ENCODE data around the gene ACVR1.

The ACVR1 gene

DNA sequence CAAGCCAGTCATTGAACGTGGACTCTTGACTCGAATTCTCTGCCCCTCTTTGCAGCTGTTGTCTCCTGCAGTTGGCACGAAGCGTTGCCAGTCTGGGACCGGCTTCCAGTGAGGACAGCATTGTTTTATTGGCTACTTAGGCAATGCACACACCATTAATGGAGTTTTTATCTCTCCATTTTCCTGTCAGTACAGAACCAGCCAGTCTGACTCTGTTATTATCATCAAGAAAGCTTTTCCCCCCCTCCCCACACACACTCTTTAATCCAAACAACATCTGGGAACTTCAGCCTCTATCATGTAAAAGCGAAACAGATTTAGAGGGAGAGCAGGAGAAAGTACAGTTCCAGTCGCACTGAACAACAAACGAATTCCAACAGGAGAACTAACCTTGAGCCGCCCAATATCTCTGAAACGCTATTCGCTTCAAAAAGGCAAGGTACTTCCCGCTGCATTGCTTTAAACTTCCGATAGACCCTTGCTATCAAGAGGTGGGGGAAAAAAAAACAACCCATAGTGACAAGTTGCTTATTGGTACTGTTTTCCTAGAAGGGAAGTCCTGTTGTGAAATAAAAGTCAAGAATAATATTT, 38.2 kb downstream of the ACVR1 start:
- TF ChIP-seq, protein P1, sequence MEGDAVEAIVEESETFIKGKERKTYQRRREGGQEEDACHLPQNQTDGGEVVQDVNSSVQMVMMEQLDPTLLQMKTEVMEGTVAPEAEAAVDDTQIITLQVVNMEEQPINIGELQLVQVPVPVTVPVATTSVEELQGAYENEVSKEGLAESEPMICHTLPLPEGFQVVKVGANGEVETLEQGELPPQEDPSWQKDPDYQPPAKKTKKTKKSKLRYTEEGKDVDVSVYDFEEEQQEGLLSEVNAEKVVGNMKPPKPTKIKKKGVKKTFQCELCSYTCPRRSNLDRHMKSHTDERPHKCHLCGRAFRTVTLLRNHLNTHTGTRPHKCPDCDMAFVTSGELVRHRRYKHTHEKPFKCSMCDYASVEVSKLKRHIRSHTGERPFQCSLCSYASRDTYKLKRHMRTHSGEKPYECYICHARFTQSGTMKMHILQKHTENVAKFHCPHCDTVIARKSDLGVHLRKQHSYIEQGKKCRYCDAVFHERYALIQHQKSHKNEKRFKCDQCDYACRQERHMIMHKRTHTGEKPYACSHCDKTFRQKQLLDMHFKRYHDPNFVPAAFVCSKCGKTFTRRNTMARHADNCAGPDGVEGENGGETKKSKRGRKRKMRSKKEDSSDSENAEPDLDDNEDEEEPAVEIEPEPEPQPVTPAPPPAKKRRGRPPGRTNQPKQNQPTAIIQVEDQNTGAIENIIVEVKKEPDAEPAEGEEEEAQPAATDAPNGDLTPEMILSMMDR (IDR thresholded peaks at IDR 0.05; ENCODE audit: control extremely low read depth, extremely low read depth, low read depth, missing control alignments): no peak
- no peak for DNase-seq (ENCODE audit: extremely low spot score)
- POLR2A ChIA-PET: no interaction called here
- CTCF ChIA-PET: interaction anchor here (1.9 kb wide), 1 partner anchor 71 kb away, joined by 4 read pairs; no protein-coding TSS in a partner anchor

DNA sequence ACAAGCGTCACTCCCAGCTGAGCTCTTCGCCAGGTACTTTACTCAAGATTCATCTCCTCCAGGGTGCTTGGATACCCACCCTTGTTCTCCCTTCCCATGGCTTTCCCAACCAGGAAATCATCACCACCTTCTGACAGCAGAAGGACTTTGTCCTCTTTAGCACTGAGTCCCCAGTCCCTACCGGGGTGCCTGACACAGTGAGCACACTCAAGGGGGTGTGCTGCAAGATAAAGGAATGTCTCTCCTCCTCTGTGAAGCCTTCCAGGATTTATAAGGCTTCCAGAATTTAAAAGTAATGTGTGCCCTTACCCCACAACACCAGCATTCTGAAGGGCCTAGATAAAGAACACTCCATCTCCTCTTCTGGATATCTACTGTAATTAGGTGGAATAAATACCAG, 39.6 kb downstream of the ACVR1 start:
- ChIA-PET CTCF (interaction anchor here (0.7 to 1.9 kb wide), 3 partner anchors 13 to 156 kb away, joined by 3 to 4 read pairs (median 3); no protein-coding TSS in a partner anchor), POLR2A (no interaction called here)
- no peak for DNase-seq (ENCODE audit: extremely low spot score)
- TF ChIP-seq, protein P1 (IDR thresholded peaks at IDR 0.05; ENCODE audit: control extremely low read depth, extremely low read depth, low read depth, missing control alignments): no peak

DNA sequence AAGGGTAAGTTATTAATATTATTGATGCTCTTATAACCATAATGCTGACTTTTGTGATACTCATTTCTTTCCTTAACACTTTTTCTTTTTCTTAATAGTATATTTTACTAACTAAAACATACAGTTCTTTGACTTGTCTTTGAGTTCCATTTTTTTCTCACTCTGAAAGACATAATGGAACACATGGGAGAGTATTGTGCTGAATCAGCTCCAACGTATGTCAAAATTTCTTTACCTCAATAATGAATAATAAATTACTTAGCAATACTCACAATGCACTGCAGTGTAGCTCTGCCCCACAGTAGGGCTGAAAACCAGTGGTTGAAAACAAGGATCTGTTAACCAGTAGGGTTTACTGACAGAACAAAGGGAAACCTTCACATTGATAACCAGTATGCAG, 40.7 kb downstream of the ACVR1 start:
- no peak for DNase-seq (ENCODE audit: extremely low spot score)
- ChIA-PET POLR2A (no interaction called here), CTCF (no interaction called here)
- TF ChIP-seq, protein P1 (IDR thresholded peaks at IDR 0.05; ENCODE audit: control extremely low read depth, extremely low read depth, low read depth, missing control alignments): no peak

DNA sequence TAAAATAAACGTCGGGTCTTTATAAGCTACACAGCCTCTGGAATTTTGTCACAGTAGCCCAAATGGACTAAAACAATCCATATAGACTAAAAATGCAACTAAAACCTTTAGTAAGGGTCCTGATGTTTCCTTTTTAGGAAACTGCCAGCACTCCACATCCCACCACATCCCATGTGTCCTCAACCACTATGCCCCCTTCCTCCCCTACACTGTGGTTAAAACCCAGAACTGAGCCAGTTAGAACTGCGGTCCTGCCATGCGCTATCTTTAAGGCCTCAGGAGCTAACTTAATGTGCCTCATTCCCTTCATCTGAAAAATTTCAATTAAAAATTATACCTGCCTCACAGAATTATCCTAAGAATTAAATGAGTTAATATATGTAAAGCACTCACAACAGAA, 41.1 kb downstream of the ACVR1 start:
- no peak for DNase-seq (ENCODE audit: extremely low spot score)
- ChIA-PET CTCF (no interaction called here), POLR2A (no interaction called here)
- TF ChIP-seq, protein P1 (IDR thresholded peaks at IDR 0.05; ENCODE audit: control extremely low read depth, extremely low read depth, low read depth, missing control alignments): no peak

DNA sequence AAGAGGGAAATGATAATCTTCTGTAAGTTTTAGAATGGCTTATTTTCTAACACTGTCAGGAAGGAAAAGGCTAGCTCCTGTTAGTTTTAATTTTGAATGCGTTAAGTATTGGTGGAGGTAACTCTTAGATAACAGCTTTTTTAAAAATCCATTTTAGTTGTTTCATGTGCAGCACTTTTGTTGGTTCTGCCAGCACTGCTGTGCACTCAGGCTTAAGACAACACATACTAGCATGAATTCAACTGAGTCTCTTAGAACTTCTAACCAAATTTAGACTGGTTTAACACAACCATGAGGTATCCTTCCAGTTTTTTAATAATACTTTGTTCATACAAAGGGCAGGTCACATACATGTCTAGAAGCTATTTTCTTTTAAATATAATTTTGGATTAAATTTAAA, 42.4 kb downstream of the ACVR1 start:
- TF ChIP-seq, protein P1 (IDR thresholded peaks at IDR 0.05; ENCODE audit: control extremely low read depth, extremely low read depth, low read depth, missing control alignments): no peak
- CTCF ChIA-PET: interaction anchor here (0.9 kb wide), 2 partner anchors 21 to 42 kb away, joined by 3 to 4 read pairs; partner anchors contain the start of gene ACVR1
- DNase-seq (ENCODE audit: extremely low spot score): no peak
- POLR2A ChIA-PET: no interaction called here

DNA sequence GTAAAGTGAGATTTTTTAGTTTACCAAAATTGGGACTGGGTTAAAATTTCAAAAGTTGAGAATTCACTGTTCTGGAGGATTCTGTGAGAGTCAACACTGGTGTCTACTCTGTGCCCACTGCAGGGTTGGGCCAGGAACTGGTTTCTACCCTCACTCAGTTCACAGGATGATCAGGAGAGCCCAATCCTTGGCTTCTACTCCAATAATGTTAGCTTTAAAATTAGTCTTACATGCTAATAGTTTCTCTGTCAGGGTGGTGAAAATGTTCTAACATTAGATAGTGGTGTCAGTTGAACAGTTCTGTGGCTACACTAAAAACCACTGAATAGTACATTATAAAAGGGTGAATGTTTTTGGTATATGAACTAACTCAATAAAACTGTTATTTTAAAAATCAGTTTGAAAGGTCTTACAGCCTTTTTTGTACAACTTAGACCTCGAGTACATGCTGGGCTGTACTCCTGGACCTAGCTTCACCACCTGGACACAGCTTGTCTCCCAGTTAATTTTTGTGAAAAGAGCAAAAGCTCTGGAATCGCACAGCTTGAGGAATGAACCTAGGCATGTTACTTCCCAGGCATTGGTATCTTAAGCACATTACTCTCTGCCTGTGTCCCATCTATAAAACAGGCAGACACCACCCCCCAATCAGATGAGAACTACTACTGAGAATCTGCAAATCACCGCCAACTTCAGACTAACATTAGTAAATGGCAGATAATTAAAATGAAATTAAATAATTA, 44.4 kb downstream of the ACVR1 start:
- TF ChIP-seq, protein P1 (IDR thresholded peaks at IDR 0.05; ENCODE audit: control extremely low read depth, extremely low read depth, low read depth, missing control alignments): no peak
- DNase-seq (ENCODE audit: extremely low spot score): no peak
- ChIA-PET CTCF (no interaction called here), POLR2A (no interaction called here)

All from GM10248 (cell line).